Adipocyte (in vitro differentiated cells): ENCODE measurements around the gene RHOF.
A peak's percentile ranks its signal among the peaks of the same experiment; 100 is the strongest.

Experiments used
- DNase-seq: peaks from one replicate; pipeline ENCODE4 v3.0.0-alpha.2; 2015; ENCODE audit warnings: low read depth
- H3K27me3 ChIP-seq: replicated peaks from 2 replicates; pipeline ENCODE4 v1.7.0; 2013; ENCODE audit warnings: mild to moderate bottlenecking, low read length, moderate library complexity; ENCODE audit not compliant: control insufficient read depth, insufficient read depth
- H3K36me3 ChIP-seq: 2 replicates; pipeline ENCODE4 v1.7.0; 2013; ENCODE audit warnings: low read length, mild to moderate bottlenecking, moderate library complexity; ENCODE audit not compliant: control insufficient read depth, insufficient read depth, severe bottlenecking
- H3K4me1 ChIP-seq: 2 replicates; pipeline ENCODE4 v1.7.0; 2013; ENCODE audit warnings: mild to moderate bottlenecking, low read length, moderate library complexity; ENCODE audit not compliant: control insufficient read depth, insufficient read depth
- H3K4me3 ChIP-seq: 2 replicates; pipeline ENCODE4 v1.7.0; 2013; ENCODE audit warnings: mild to moderate bottlenecking, low read length, moderate library complexity
- H3K9ac ChIP-seq: 2 replicates; pipeline ENCODE4 v1.7.0; 2013; ENCODE audit warnings: mild to moderate bottlenecking, low read length, moderate library complexity
- H3K9me3 ChIP-seq: 2 replicates; pipeline ENCODE4 v1.7.0; 2013; ENCODE audit warnings: mild to moderate bottlenecking, low read length, moderate library complexity; ENCODE audit not compliant: control insufficient read depth

Gene RHOF, protein sequence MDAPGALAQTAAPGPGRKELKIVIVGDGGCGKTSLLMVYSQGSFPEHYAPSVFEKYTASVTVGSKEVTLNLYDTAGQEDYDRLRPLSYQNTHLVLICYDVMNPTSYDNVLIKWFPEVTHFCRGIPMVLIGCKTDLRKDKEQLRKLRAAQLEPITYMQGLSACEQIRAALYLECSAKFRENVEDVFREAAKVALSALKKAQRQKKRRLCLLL

DNA sequence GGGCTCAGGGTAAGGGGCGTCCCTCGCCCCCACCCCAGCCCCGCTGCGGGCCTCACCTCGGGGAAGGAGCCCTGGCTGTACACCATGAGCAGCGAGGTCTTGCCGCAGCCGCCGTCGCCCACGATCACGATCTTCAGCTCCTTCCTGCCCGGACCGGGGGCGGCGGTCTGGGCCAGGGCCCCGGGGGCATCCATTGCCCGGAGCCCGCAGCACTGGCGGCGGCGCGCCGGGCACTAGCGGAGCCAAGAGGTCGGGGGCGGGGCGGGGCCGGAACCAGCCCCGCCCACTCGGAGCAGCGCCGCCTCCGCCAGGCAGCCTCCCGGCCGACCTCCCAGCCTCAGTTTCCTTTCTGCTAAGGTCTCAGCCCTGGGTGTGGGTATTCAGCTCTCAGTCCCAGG is at the start of gene RHOF:
RHOF (minus strand) TSS at position 249 of the 398 bp plus-strand sequence; CDS start at position 194, 55 bp downstream.
- peaks cover 45% of the 10 kb centered on the region for H3K4me1 ChIP-seq
- peak within 1 kb of the TSS; percentile 79 for H3K9ac ChIP-seq
- H3K27me3 ChIP-seq: no peaks in the 10 kb centered on the region
- H3K9me3 ChIP-seq: no peaks in the 10 kb centered on the region
- peak; percentile 72 for DNase-seq
- H3K36me3 ChIP-seq: peaks cover 7% of the 10 kb centered on the region
- peak within 1 kb of the TSS; percentile 77 for H3K4me3 ChIP-seq

DNA sequence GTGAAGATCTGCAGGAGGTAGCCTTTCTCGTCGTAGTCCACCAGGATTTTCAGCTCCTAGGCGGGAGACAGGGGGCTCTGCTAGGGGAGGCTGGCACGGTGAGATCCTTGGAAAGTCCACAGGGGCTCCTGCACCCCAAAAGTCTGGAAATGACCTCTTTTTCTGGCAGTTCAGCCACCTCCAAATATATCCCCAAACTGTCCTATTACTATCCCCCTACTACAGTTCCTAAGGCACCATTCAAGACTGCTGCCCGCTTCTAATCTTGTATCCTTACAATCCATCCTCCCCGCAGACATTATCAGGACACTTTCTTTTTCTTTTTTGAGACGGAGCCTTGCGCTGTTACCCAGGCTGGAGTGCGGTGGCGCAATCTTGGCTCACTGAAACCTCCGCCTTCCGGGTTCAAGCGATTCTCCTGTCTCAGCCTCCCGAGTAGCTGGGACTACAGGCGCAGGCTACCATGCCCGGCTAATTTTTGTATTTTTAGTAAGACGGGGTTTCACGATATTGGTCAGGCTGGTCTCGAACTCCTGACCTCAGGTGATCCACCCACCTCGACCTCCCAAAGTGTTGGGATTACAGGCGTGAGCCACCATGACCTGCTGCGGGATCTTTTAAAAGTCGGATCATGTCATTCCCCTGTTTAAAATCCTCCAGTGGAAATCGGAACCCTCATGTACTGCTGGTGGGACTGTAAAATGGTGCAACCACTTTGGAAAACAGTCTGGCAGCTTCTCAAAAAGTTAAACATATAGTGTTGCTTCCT is 46.7 kb upstream of the RHOF start:
- no peaks in the 10 kb centered on the region for H3K36me3 ChIP-seq
- H3K4me3 ChIP-seq: peak overlapping the region; percentile 76
- peak overlapping the region; percentile 72 for H3K9ac ChIP-seq
- DNase-seq: no peak
- H3K4me1 ChIP-seq: peaks cover 5% of the 10 kb centered on the region
- H3K9me3 ChIP-seq: no peaks in the 10 kb centered on the region
- no peaks in the 10 kb centered on the region for H3K27me3 ChIP-seq

DNA sequence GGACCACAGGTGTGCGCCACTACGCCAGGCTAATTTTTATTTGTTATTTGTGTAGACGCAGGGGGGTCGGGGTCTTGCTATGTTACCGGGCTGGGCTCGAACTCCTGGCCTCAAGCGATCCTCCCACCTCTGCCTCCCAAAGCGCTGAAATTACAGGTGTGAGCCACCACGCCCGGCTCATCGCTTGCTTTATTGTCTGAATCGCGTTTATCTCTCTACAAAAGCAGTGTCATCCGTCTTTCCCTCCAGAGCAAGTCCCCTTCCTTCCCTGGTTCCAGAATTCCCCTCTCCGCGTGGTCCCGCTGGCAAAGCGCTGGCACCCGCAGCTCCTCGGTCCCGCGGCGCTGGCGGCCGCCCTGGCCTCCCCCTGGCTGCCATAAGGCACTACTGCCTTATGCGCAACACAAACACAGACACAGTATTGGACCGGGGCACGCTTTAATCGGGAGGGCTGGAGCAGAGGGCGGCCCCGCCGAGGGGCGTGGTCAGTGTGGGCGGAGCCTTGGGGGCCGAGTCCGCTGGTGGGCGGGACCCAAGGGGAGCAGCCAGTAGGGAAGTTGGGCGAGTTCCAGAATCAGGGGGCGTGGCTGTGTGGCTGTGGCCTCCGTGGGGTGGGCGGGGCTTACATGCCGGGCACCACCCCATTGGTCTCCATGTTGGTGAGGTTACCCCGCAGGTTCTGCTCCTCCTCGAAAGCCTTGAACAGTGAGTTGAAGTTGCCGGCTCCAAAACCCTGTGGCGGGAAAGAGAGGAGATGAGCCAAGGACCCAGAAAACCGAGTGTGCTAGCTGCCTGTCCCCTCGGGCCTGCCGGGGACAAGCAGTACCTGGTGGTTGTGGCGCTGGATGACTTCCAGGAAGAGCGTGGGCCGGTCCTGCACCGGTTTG is 45.9 kb upstream of the RHOF start:
- Histone ChIP-seq H3K4me3 (peak overlapping the region; percentile 76), H3K27me3 (no peaks in the 10 kb centered on the region), H3K36me3 (no peaks in the 10 kb centered on the region), H3K9ac (peak overlapping the region; percentile 73), H3K9me3 (no peaks in the 10 kb centered on the region), H3K4me1 (peaks cover 5% of the 10 kb centered on the region)
- DNase-seq: peak; percentile 99

GRCh38 chr12:121838126-121838525 is 44.6 kb upstream of the RHOF start:
- Histone ChIP-seq H3K36me3 (no peaks in the 10 kb centered on the region), H3K4me1 (peaks cover 5% of the 10 kb centered on the region), H3K4me3 (no peak overlapping the region), H3K9me3 (no peaks in the 10 kb centered on the region), H3K27me3 (no peaks in the 10 kb centered on the region), H3K9ac (no peak overlapping the region)
- DNase-seq: no peak

DNA sequence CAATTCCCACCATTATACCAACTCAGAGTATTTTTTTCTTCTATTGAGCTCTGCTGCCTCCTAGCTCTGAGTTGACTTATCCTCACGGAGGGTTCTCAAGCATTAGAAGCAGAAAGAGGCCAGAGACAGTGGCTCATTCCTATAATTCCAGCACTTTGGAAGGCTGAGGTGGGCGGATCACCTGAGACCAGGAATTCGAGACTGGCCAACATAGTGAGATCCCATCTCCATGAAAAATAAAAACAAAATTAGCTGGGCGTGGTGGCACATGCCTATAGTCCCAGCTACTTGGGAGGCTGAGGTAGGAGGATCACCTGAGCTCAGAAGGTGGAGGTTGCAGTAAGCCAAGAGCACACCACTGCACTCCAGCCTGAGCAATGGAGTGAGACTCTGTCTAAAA is 44.2 kb upstream of the RHOF start:
- H3K36me3 ChIP-seq: no peaks in the 10 kb centered on the region
- no peaks in the 10 kb centered on the region for H3K9me3 ChIP-seq
- no peak for DNase-seq
- no peak overlapping the region for H3K4me3 ChIP-seq
- no peaks in the 10 kb centered on the region for H3K27me3 ChIP-seq
- H3K4me1 ChIP-seq: peaks cover 5% of the 10 kb centered on the region
- no peak overlapping the region for H3K9ac ChIP-seq

GRCh38 chr12:121831571-121832245 is 38.2 kb upstream of the RHOF start:
- H3K9ac ChIP-seq: no peak overlapping the region
- no peaks in the 10 kb centered on the region for H3K9me3 ChIP-seq
- H3K27me3 ChIP-seq: no peaks in the 10 kb centered on the region
- H3K4me3 ChIP-seq: no peak overlapping the region
- H3K4me1 ChIP-seq: no peaks in the 10 kb centered on the region
- DNase-seq: no peak
- peaks cover 48% of the 10 kb centered on the region for H3K36me3 ChIP-seq

DNA sequence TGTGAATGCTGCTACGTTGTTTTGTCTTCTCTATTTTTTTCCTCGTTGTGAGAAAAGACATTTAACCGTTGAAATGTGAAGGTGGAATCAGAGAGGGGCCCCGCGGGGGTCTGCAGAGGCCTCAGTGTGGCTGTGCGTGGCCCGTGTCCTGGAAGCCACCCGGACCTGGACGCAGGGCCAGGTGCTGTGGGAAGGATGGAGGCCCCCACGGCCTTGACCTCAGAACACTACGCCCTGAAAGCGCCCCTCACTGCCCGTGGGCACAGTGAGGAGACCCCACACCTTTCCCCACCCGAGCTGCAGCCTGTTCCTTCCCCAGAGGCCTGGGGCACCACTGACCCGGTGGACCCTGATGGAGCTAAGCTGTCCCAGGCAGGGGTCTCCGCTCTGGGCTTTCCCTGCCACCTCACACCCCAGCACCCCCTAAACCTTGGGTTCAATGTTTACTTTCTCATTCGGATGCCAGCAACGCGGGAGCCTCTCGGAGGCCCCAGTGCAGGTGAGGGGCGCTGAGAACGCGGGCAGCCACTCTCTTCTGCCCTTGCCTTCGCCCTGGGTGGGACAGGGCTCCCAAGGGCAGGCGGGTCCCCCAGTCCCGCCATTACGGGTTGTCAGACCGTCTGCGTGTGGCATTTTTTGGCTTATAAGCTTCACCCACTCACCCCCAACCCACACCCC is 37.2 kb upstream of the RHOF start:
- Histone ChIP-seq H3K9me3 (no peaks in the 10 kb centered on the region), H3K27me3 (no peaks in the 10 kb centered on the region), H3K4me3 (no peak overlapping the region), H3K4me1 (no peaks in the 10 kb centered on the region), H3K36me3 (peaks cover 48% of the 10 kb centered on the region), H3K9ac (no peak overlapping the region)
- no peak for DNase-seq

DNA sequence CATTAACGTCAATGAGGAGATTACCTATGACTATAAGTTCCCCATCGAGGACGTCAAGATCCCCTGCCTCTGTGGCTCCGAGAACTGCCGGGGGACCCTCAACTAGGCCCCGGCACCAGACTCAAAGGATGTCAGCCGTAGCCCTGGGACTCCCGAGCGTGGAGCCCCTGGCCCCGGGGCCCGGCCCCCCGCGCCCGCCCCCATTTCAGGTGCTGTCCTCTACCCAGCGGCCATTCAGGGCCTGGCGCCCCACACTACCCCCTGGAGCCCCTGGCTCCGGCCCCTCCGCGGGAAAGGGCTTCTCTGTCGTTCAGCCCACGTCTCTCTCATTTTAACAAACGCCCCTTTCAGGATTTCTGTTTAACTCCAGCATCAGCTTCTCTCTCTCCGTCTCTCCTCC is 36.6 kb upstream of the RHOF start:
- Histone ChIP-seq H3K9ac (no peak overlapping the region), H3K4me1 (no peaks in the 10 kb centered on the region), H3K36me3 (peaks cover 48% of the 10 kb centered on the region), H3K27me3 (no peaks in the 10 kb centered on the region), H3K9me3 (no peaks in the 10 kb centered on the region), H3K4me3 (no peak overlapping the region)
- no peak for DNase-seq

- Histone ChIP-seq H3K4me3 (no peak overlapping the region), H3K4me1 (no peaks in the 10 kb centered on the region), H3K9me3 (no peaks in the 10 kb centered on the region), H3K9ac (no peak overlapping the region), H3K36me3 (peaks cover 48% of the 10 kb centered on the region), H3K27me3 (no peaks in the 10 kb centered on the region)
- DNase-seq: no peak
Observed at GRCh38 chr12:121829250-121829918, 35.9 kb upstream of the RHOF start.

DNA sequence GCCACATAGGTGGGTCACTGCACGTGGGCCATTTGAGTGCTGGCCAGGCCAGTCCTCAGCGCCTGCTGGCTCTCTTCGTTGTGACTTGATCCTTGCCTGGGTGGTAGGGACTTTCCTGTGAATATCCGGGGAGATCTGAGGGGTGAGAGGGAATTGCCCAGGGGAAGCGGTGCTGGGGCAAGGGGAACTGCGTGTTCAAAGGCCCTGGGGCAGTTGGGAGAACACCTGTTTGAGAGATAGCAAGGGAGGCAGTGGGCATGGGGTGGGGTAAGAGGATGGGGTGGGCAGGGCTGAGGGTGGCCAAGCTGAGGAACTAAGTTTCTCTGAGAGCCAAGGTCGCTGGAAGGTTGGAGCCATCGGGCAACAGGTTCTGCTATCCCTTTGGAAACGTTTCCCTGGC is 35.3 kb upstream of the RHOF start:
- Histone ChIP-seq H3K36me3 (peaks cover 53% of the 10 kb centered on the region), H3K9ac (no peak overlapping the region), H3K4me1 (no peaks in the 10 kb centered on the region), H3K27me3 (no peaks in the 10 kb centered on the region), H3K4me3 (no peak overlapping the region), H3K9me3 (no peaks in the 10 kb centered on the region)
- no peak for DNase-seq
